ENCODE data around the gene MGP.

DNA sequence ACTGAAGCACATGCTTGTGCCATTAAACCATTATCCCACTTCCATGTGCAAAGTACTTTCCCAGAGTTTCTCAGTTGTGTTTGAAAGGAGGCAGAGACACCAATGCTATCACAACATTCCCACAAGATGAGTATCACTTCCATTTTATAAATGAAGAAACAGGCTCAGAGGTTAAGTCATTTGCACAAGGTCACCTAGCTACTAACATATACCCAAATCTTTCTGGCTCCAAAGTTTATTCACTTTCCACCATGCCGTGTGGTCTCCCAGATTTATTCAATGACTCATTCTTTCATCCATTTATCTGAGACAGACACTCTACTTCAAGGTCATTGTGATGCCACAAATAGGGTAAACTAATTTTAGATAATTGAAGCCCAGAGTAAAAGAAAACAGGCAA lies 51.7 kb downstream of the MGP start:
- TF ChIP-seq CTCF (IDR thresholded peaks at IDR 0.05; ENCODE audit: poor library complexity) (no peak), EZH2 (IDR thresholded peaks at IDR 0.05; ENCODE audit: borderline replicate concordance) (no peak), EZH2phosphoT487 (IDR thresholded peaks at IDR 0.05; ENCODE audit: low read depth, severe bottlenecking, unreplicated experiment) (no peak)

Measured in hepatocyte (in vitro differentiated cells).